Astrocyte of the spinal cord (primary cell): Measurements from ENCODE around the gene SDCCAG8.
"Not testable (repeated sequence)": the region's sequence is repeated elsewhere in the genome, so short reads cannot be mapped to it uniquely, and the experiment has no call there.

ENCODE experiments used
- DNase-seq: peaks from one replicate; pipeline ENCODE4 v3.0.0; 2011; ENCODE audit warnings: low read depth, low spot score
- H3K4me3 ChIP-seq: 2 replicates; pipeline ENCODE4 v1.5.1; 2011; ENCODE audit warnings: low read depth, mild to moderate bottlenecking, low read length, moderate library complexity
- in situ Hi-C: cut with HindIII; loops from 2 replicates; pipeline ENCODE4 v1.10.0; 2017; ENCODE audit warnings: low sequenced_read_pairs
- TF ChIP-seq, protein P1 (sequence below): IDR thresholded peaks from 2 replicates; pipeline ENCODE4 v1.5.1; 2012; ENCODE audit warnings: low read depth, mild to moderate bottlenecking, low read length, inconsistent platforms

SDCCAG8 gene

DNA sequence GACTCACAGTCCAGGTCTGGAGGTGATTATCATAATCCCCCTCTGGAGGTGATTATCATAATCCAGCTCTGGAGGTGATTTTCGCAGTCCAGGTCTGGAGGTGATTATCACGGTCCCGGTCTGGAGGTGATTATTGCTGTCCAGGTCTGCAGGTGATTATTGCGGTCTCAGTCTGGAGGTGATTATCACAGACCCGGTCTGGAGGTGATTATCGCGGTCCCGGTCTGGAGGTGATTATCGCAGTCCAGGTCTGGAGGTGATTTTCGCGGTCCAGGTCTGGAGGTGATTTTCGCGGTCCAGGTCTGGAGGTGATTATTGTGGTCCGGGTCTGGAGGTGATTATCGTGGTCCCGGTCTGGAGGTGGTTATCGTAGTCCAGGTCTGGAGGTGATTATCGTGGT lies 76.6 kb downstream of the SDCCAG8 start:
- TF ChIP-seq, protein P1, sequence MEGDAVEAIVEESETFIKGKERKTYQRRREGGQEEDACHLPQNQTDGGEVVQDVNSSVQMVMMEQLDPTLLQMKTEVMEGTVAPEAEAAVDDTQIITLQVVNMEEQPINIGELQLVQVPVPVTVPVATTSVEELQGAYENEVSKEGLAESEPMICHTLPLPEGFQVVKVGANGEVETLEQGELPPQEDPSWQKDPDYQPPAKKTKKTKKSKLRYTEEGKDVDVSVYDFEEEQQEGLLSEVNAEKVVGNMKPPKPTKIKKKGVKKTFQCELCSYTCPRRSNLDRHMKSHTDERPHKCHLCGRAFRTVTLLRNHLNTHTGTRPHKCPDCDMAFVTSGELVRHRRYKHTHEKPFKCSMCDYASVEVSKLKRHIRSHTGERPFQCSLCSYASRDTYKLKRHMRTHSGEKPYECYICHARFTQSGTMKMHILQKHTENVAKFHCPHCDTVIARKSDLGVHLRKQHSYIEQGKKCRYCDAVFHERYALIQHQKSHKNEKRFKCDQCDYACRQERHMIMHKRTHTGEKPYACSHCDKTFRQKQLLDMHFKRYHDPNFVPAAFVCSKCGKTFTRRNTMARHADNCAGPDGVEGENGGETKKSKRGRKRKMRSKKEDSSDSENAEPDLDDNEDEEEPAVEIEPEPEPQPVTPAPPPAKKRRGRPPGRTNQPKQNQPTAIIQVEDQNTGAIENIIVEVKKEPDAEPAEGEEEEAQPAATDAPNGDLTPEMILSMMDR: no peak
- in situ Hi-C loops: no loop called here
- no peak for DNase-seq
- no peak overlapping the region for H3K4me3 ChIP-seq

DNA sequence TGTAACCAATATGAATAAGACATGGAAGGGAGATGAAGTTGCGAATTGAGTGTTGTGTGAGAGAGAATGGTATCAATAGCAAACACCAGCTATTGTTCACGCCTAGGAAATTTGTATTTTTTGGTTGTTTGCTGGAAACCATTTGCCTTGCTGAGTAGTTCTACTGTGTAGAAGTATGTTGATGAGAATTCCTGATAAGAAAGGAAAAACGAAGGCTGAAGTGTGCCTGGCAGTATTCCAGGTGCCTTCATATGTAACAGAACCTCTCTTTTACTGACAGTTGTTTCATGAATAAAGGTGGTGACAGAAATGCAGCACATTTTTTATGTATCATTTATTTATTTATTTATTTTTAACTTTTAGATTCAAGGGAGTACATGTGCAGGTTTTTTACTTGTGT lies 79.5 kb downstream of the SDCCAG8 start:
- TF ChIP-seq, protein P1: no peak
- H3K4me3 ChIP-seq: no peak overlapping the region
- DNase-seq: no peak
- in situ Hi-C loops: no loop called here

DNA sequence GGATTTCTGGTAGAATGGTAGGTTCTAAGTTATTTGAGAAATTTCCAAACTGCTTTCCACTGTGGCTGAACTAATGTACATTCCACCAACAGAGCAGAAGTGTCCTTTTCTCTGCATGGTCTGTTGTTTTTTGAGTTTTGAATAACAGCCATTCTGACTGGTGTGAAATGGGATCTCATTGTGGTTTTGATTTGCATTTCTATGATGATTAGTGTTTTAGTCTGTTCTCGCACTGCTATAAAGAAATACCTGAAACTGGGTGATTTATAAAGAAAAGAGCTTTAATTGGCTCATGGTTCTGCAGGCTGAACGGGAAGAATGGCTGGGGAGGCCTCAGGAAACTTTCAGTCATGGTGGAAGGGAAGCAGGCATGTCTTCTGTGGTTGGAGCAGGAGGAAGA lies 80.3 kb downstream of the SDCCAG8 start:
- in situ Hi-C loops: no loop called here
- no peak for DNase-seq
- TF ChIP-seq, protein P1: no peak
- H3K4me3 ChIP-seq: no peak overlapping the region

DNA sequence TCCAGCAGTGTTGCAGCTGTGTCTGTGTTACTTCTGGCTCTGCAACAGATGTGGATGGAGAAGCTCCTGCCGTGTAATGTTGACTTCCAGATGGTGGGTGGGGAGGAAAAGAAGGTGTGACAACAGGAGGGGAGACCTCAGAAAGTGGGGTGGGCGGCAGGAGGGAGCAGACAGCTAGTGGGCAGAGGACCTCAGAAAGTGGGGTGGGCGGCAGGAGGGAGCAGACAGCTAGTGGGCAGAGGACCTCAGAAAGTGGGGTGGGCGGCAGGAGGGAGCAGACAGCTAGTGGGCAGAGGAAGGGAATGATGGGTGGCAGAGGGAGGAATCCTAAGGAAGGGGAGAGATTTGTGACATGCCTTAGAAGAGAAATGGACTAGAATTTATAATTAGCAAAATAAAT lies 83.0 kb downstream of the SDCCAG8 start:
- DNase-seq, in situ Hi-C loops, H3K4me3 ChIP-seq: not testable (repeated sequence)

DNA sequence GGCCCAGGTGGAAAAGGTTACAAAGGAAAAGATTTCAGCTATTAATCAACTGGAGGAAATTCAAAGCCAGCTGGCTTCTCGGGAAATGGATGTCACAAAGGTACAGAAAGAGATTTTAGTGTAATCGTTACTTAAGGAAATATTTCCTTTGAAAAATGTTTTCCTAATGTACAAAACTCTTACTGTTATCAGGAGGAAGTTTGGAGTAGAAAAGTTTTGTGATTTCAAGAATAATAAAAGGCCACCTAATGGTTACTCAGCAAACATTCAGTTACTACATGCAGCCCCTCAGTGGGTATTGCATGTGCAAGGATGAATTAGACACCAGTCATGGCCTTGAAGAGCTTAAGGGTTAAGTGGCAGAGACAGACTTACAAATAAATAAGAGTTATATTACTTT lies 85.2 kb downstream of the SDCCAG8 start:
- in situ Hi-C loops: no loop called here

DNA sequence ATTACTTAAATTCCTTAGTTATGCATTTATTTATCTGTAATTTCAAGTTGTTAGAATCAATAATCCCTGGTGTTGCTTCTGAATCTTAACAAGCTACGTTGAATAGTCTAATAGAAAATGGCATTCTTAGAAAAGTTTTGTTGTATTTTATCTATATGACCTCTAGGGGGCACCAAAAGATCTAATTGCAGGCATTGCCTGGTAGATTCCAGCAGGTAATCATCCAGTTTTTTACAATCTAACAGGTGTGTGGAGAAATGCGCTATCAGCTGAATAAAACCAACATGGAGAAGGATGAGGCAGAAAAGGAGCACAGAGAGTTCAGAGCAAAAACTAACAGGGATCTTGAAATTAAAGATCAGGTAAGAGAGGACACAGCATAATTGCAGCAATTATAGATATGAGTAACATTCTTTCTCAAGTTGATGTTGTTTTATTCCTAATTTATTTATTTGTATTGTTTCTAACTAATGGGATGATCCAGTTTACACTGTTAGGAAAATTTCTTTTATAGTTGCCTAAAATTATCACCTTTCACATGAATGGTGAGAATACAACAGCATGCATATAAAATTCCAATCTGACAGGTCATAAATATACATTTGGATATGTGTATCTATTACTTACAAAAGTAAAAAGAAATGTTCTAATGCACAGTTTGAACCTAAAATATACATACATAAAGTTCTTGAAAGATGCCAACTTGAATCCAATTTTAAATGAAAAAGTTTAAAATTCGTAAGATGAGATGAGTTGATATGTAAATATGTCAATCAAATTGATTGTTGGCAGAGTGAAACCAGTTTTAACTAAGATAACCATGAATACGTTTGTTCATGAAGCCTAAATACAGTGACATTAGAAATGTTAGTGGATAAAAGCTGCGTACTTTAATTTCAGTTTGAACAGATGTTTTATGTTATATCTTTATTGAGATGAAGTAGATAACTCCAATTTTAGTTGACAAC lies 88.4 kb downstream of the SDCCAG8 start:
- DNase-seq: peak; percentile 56
- TF ChIP-seq, protein P1: peak; percentile 43
- in situ Hi-C loops: no loop called here
- H3K4me3 ChIP-seq: no peak overlapping the region

More for the DNA sequence above, 85.2 kb downstream of the SDCCAG8 start:
- no peak for DNase-seq
- no peak overlapping the region for H3K4me3 ChIP-seq
- TF ChIP-seq, protein P1: no peak

DNA sequence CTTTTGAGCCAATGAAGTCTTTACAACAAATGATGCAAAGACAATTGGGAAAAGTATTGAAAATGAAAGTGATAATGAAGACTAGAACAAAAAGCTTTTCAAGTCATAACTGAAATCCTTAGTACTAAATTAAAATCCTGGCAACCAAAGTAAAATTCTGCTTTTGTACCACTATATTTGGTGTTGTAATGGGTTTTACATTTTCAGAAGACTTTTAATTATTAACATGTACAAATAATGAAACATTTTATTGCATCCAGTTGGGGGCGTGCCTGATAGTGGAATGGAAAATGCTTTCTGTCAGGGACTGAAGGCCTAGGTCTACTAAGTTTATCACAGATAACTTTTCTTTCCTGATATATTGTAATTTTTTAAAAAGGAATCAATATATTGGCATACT lies 89.4 kb downstream of the SDCCAG8 start:
- in situ Hi-C loops: no loop called here
- TF ChIP-seq, protein P1: no peak
- peak; percentile 18 for DNase-seq
- H3K4me3 ChIP-seq: no peak overlapping the region
